ENCODE measurements around the gene ZNF17.

Gene ZNF17

GRCh38 chr19:57382806-57383488 is 28.0 kb upstream of the ZNF17 start:
- TF ChIP-seq GABPA (IDR thresholded peaks at IDR 0.05; ENCODE audit: low read depth) (no peak), REST (IDR thresholded peaks at IDR 0.05; ENCODE audit: insufficient replicate concordance, low read depth) (no peak), POLR2AphosphoS5 (IDR thresholded peaks at IDR 0.05; ENCODE audit: low read depth) (no peak), SPI1 (IDR thresholded peaks at IDR 0.05; ENCODE audit: borderline replicate concordance, low read depth) (no peak)
- no peak overlapping the region for H3K27ac ChIP-seq (replicated peaks)
- DNase-seq (ENCODE audit: low read depth in 1 of 2, low spot score in 1 of 2) = no peak
- H3K4me3 ChIP-seq (replicated peaks; ENCODE audit: insufficient read depth, low read length) = no peak overlapping the region
- no peaks in the 10 kb centered on the region for H3K27me3 ChIP-seq (ENCODE audit: insufficient read depth, poor library complexity, severe bottlenecking)

- Histone ChIP-seq H3K27ac (replicated peaks) (peak overlapping the region; percentile 84), H3K27me3 (ENCODE audit: insufficient read depth, poor library complexity, severe bottlenecking) (no peaks in the 10 kb centered on the region)
- DNase-seq (ENCODE audit: low read depth in 1 of 2, low spot score in 1 of 2) = no peak
These were observed 21.7 kb upstream of the ZNF17 start for GRCh38 chr19:57389194-57389729.

More at GRCh38 chr19:57389194-57389729, 21.7 kb upstream of the ZNF17 start:
- peak overlapping the region; percentile 86; the same call in 1 of the 2 replicates for H3K4me3 ChIP-seq (replicated peaks; ENCODE audit: insufficient read depth, low read length)
- TF ChIP-seq REST (IDR thresholded peaks at IDR 0.05; ENCODE audit: insufficient replicate concordance, low read depth) (no peak), SPI1 (IDR thresholded peaks at IDR 0.05; ENCODE audit: borderline replicate concordance, low read depth) (no peak), POLR2AphosphoS5 (IDR thresholded peaks at IDR 0.05; ENCODE audit: low read depth) (no peak), GABPA (IDR thresholded peaks at IDR 0.05; ENCODE audit: low read depth) (no peak), CTCF (IDR thresholded peaks at IDR 0.05; ENCODE audit: insufficient read depth, low read length) (no peak)
